GM18867 (cell line): Measurements from ENCODE around the gene NCK1.

Experiments used
- ATAC-seq: cut with Tn5 transposase; IDR thresholded peaks from one replicate; pipeline ENCODE4 v1.9.1; 2021; ENCODE audit warnings: mild to moderate bottlenecking, moderate library complexity; ENCODE audit not compliant: unreplicated experiment

NCK1 gene

GRCh38 chr3:136905549-136905948 is 43.5 kb downstream of the NCK1 start:
- no peak for ATAC-seq

- no peak for ATAC-seq
Observed at GRCh38 chr3:136906725-136907124, 44.7 kb downstream of the NCK1 start.

GRCh38 chr3:136908297-136908696 is 46.3 kb downstream of the NCK1 start:
- ATAC-seq = no peak

- peak; percentile 66 for ATAC-seq
Observed at GRCh38 chr3:136909187-136909586, 47.2 kb downstream of the NCK1 start.

- no peak for ATAC-seq
Observed at GRCh38 chr3:136910697-136911096, 48.7 kb downstream of the NCK1 start.

- ATAC-seq = no peak
Observed at GRCh38 chr3:136913168-136913567, 51.2 kb downstream of the NCK1 start.

- ATAC-seq = no peak
Observed at GRCh38 chr3:136914739-136915138, 52.7 kb downstream of the NCK1 start.

- no peak for ATAC-seq
Observed at GRCh38 chr3:136916223-136916622, 54.2 kb downstream of the NCK1 start.

GRCh38 chr3:136919799-136920580 is 58.0 kb downstream of the NCK1 start:
- ATAC-seq = no peak

- ATAC-seq = no peak
Observed at GRCh38 chr3:136920904-136921611, 59.0 kb downstream of the NCK1 start.

- ATAC-seq = no peak
Observed at GRCh38 chr3:136925425-136926190, 63.6 kb downstream of the NCK1 start.

- ATAC-seq = no peak
Observed at GRCh38 chr3:136928240-136928639, 66.2 kb downstream of the NCK1 start.

GRCh38 chr3:136929977-136930670 is 68.1 kb downstream of the NCK1 start:
- ATAC-seq = no peak

GRCh38 chr3:136931606-136932005 is 69.6 kb downstream of the NCK1 start:
- ATAC-seq = no peak

GRCh38 chr3:136932523-136932922 is 70.5 kb downstream of the NCK1 start:
- no peak for ATAC-seq

- no peak for ATAC-seq
Observed at GRCh38 chr3:136932978-136933772, 71.2 kb downstream of the NCK1 start.

GRCh38 chr3:136937175-136937574 is 75.2 kb downstream of the NCK1 start:
- no peak for ATAC-seq

- no peak for ATAC-seq
Observed at GRCh38 chr3:136937851-136938250, 75.8 kb downstream of the NCK1 start.

GRCh38 chr3:136938334-136938733 is 76.3 kb downstream of the NCK1 start:
- ATAC-seq = no peak

- no peak for ATAC-seq
Observed at GRCh38 chr3:136939489-136939888, 77.5 kb downstream of the NCK1 start.
